Measurements from ENCODE around the gene FILIP1L.

Gene FILIP1L

DNA sequence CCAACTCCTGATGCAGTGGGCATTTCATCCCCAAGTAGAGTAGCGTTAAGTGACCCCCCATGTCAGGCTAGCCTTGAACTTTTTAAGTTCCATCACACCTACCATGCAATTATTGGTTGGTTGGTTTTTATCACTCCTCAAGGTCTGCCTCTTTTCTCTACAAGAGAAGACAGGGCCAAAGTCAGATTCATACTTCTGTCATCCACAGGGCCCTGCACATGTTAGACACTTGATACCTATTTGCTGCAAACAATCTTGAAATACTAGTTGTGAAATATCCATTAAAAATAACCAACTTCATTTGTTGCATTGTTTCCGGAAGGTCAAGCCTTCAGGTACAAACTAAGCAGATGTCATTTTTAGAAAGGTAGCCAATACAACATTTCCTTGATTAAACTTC, 295.5 kb downstream of the FILIP1L start:
- WGBS, 2 experiments: 83 to 86% methylated on average over 2 of the region's 2 CpGs
- Histone ChIP-seq H3K36me3 (ENCODE audit: control insufficient read depth, insufficient read depth, low read length) (no peaks in the 10 kb centered on the region), H3K9me3 (ENCODE audit: control insufficient read depth, low read length) (no peaks in the 10 kb centered on the region), H3K27me3 (ENCODE audit: control insufficient read depth, insufficient read depth, low read length, poor library complexity, severe bottlenecking) (no peaks in the 10 kb centered on the region), H3K4me1 (ENCODE audit: control insufficient read depth, insufficient read depth, low read length) (peaks cover 6% of the 10 kb centered on the region), H3K4me3 (ENCODE audit: insufficient read depth, low read depth, low read length) (peak overlapping the region; percentile 80), H3K27ac (ENCODE audit: insufficient read depth, low read depth, low read length, poor library complexity, severe bottlenecking) (no peak overlapping the region)

DNA sequence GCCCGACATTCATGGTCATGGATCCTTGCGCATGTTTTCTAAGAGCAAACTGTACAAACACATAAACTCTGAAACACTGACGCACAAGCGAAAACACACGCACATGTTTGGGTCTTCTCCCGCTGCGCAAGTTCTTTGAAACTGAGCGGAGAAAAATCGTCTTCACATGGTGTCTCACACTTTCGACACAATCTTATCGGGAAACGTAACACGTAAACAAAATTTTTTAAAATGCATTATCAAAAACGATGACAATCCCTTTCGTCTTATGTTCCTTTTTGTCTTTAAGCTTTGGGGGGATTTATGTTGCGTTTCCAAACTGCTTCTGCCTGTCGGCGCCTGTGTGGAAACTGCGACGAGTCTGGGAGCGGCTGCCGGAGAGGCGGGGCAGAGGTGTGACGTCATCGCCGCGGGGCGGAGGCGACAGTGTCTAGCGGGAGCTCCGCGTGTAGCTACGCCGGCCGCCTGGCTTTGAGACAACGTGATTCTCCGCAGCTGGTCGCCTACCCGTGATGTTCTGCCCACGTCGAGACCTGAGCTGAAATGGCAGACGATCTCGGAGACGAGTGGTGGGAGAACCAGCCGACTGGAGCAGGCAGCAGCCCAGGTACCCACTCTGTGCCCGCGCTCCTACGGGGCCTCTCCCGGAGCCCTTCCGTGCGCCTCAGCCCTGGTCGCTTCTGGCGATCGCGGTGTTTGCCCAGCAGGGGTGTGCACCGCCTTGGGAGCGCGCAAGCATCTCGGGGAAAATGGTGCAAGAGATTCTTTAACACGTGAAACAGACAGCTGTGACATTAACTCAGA, 296.7 kb downstream of the FILIP1L start, which contains the start of gene CMSS1:
Gene CMSS1 (plus strand): TSS at position 426 of the 804 bp plus-strand sequence.
- H3K36me3 ChIP-seq (ENCODE audit: control insufficient read depth, insufficient read depth, low read length): no peaks in the 10 kb centered on the region
- H3K4me3 ChIP-seq (ENCODE audit: insufficient read depth, low read depth, low read length): peak within 1 kb of the TSS; percentile 80
- peak within 1 kb of the TSS; percentile 54 for H3K27ac ChIP-seq (ENCODE audit: insufficient read depth, low read depth, low read length, poor library complexity, severe bottlenecking)
- WGBS, 2 experiments: 0% methylated on average over 59 to 60 of the region's 60 CpGs
- peaks cover 6% of the 10 kb centered on the region for H3K4me1 ChIP-seq (ENCODE audit: control insufficient read depth, insufficient read depth, low read length)
- no peaks in the 10 kb centered on the region for H3K27me3 ChIP-seq (ENCODE audit: control insufficient read depth, insufficient read depth, low read length, poor library complexity, severe bottlenecking)
- H3K9me3 ChIP-seq (ENCODE audit: control insufficient read depth, low read length): no peaks in the 10 kb centered on the region

- Histone ChIP-seq H3K36me3 (ENCODE audit: control insufficient read depth, insufficient read depth, low read length) (no peaks in the 10 kb centered on the region), H3K27me3 (ENCODE audit: control insufficient read depth, insufficient read depth, low read length, poor library complexity, severe bottlenecking) (no peaks in the 10 kb centered on the region), H3K27ac (ENCODE audit: insufficient read depth, low read depth, low read length, poor library complexity, severe bottlenecking) (no peak overlapping the region), H3K4me3 (ENCODE audit: insufficient read depth, low read depth, low read length) (peak overlapping the region; percentile 80), H3K4me1 (ENCODE audit: control insufficient read depth, insufficient read depth, low read length) (peaks cover 6% of the 10 kb centered on the region), H3K9me3 (ENCODE audit: control insufficient read depth, low read length) (no peaks in the 10 kb centered on the region)
- WGBS, 2 experiments: 22 to 24% methylated on average over 15 of the region's 15 CpGs
These were observed 297.3 kb downstream of the FILIP1L start for GRCh38 chr3:99817047-99817436.

- Histone ChIP-seq H3K27ac (ENCODE audit: insufficient read depth, low read depth, low read length, poor library complexity, severe bottlenecking) (no peak overlapping the region), H3K9me3 (ENCODE audit: control insufficient read depth, low read length) (no peaks in the 10 kb centered on the region), H3K36me3 (ENCODE audit: control insufficient read depth, insufficient read depth, low read length) (no peaks in the 10 kb centered on the region), H3K4me3 (ENCODE audit: insufficient read depth, low read depth, low read length) (no peak overlapping the region), H3K27me3 (ENCODE audit: control insufficient read depth, insufficient read depth, low read length, poor library complexity, severe bottlenecking) (no peaks in the 10 kb centered on the region), H3K4me1 (ENCODE audit: control insufficient read depth, insufficient read depth, low read length) (no peaks in the 10 kb centered on the region)
- WGBS, 2 experiments: 91 to 96% methylated on average over 1 of the region's 1 CpG
These were observed 303.9 kb downstream of the FILIP1L start for GRCh38 chr3:99810403-99810802.

DNA sequence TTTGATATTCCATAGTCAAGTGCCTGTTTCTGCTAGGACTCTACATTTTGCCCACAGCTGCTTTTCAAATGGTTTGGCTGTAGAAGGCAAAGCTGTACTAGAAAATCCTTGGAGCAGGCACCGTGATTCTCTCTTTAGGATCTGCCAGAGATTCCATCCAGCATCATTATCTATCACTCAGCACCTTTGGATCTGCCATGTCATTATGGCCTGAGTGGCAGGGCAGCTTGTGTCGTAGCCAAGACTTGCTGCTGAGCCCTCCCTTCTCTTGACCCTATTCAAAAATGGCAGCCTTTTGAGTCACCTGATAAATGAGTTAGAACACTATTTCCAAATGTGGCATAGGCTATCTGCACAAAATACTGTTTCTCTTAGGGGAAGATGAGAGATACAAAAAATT, 304.7 kb downstream of the FILIP1L start:
- Histone ChIP-seq H3K27ac (ENCODE audit: insufficient read depth, low read depth, low read length, poor library complexity, severe bottlenecking) (no peak overlapping the region), H3K9me3 (ENCODE audit: control insufficient read depth, low read length) (no peaks in the 10 kb centered on the region), H3K27me3 (ENCODE audit: control insufficient read depth, insufficient read depth, low read length, poor library complexity, severe bottlenecking) (no peaks in the 10 kb centered on the region), H3K4me1 (ENCODE audit: control insufficient read depth, insufficient read depth, low read length) (no peaks in the 10 kb centered on the region), H3K4me3 (ENCODE audit: insufficient read depth, low read depth, low read length) (no peak overlapping the region), H3K36me3 (ENCODE audit: control insufficient read depth, insufficient read depth, low read length) (no peaks in the 10 kb centered on the region)
- 87 to 89% methylated on average over 2 of the region's 2 CpGs for WGBS, 2 experiments

GRCh38 chr3:99808163-99808794, 306.0 kb downstream of the FILIP1L start:
- Histone ChIP-seq H3K27me3 (ENCODE audit: control insufficient read depth, insufficient read depth, low read length, poor library complexity, severe bottlenecking) (no peaks in the 10 kb centered on the region), H3K27ac (ENCODE audit: insufficient read depth, low read depth, low read length, poor library complexity, severe bottlenecking) (no peak overlapping the region), H3K4me3 (ENCODE audit: insufficient read depth, low read depth, low read length) (no peak overlapping the region), H3K9me3 (ENCODE audit: control insufficient read depth, low read length) (peaks cover 3% of the 10 kb centered on the region), H3K36me3 (ENCODE audit: control insufficient read depth, insufficient read depth, low read length) (no peaks in the 10 kb centered on the region), H3K4me1 (ENCODE audit: control insufficient read depth, insufficient read depth, low read length) (no peaks in the 10 kb centered on the region)
- WGBS, 2 experiments: 51 to 53% methylated on average over 4 of the region's 4 CpGs

DNA sequence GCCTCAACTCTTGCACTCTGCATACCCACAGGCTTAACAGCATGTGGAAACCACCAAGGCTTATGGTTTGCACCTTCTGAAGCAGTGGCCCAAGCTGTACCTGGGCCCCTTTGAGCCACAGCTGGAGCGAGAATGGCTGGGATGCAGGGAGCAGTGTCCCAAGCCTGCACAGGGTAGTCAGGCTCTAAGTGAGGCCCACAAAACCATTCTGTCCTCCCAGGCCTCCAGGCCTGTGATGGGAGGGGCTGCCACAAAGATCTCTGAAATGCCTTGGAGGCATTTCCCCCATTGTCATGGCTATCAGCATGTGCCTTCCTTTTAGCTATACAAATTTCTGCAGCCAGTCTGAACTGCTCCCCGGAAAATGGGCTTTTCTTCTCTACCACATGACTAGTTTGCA, 309.1 kb downstream of the FILIP1L start:
- Histone ChIP-seq H3K4me1 (ENCODE audit: control insufficient read depth, insufficient read depth, low read length) (no peaks in the 10 kb centered on the region), H3K4me3 (ENCODE audit: insufficient read depth, low read depth, low read length) (no peak overlapping the region), H3K36me3 (ENCODE audit: control insufficient read depth, insufficient read depth, low read length) (no peaks in the 10 kb centered on the region), H3K27me3 (ENCODE audit: control insufficient read depth, insufficient read depth, low read length, poor library complexity, severe bottlenecking) (no peaks in the 10 kb centered on the region), H3K27ac (ENCODE audit: insufficient read depth, low read depth, low read length, poor library complexity, severe bottlenecking) (no peak overlapping the region), H3K9me3 (ENCODE audit: control insufficient read depth, low read length) (peaks cover 3% of the 10 kb centered on the region)
- 91 to 94% methylated on average over 2 of the region's 2 CpGs for WGBS, 2 experiments

DNA sequence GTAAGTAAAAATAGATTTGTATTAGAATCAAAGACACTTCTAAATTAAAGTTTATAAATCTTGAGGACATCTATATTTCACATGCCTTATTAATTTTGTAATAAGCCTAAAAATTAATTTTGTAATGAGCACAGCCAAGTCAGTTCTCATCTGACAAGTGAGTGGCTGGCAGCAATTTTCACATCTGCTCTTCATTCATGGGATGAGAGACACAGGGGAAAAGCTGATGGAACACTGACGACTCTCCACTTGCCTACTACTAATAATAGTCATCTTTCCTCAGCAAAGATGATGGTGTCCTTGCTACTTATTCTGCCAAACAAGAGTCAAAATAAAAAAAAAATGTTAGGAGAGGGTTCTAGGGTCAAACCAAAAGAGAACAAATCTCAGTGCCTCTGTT, 311.0 kb downstream of the FILIP1L start:
- peaks cover 3% of the 10 kb centered on the region for H3K9me3 ChIP-seq (ENCODE audit: control insufficient read depth, low read length)
- whole genome bisulfite sequencing, 2 experiments: 92% methylated on average over 1 of the region's 1 CpG; no CpG with 5 or more reads in 1 of the 2 experiments
- H3K27ac ChIP-seq (ENCODE audit: insufficient read depth, low read depth, low read length, poor library complexity, severe bottlenecking): no peak overlapping the region
- no peaks in the 10 kb centered on the region for H3K4me1 ChIP-seq (ENCODE audit: control insufficient read depth, insufficient read depth, low read length)
- H3K27me3 ChIP-seq (ENCODE audit: control insufficient read depth, insufficient read depth, low read length, poor library complexity, severe bottlenecking): no peaks in the 10 kb centered on the region
- H3K4me3 ChIP-seq (ENCODE audit: insufficient read depth, low read depth, low read length): no peak overlapping the region
- H3K36me3 ChIP-seq (ENCODE audit: control insufficient read depth, insufficient read depth, low read length): no peaks in the 10 kb centered on the region

DNA sequence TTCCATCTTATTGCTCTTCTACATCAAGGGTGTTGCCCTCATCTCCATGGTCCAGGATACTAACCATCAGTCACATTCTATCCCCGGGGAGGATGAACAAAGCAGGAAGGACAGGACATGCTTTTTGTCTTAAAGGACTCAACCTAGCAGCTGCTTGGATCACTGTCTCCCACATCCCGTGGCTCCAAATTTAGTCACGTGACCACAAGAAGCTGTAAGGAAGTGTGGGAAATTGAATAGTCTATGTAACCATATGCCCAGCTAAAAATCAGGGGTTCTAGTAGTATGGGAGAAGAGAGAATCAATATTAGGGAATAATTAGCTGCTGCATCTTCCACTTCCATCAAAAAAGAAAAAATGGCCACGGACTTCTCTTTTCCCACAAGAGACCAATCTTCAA, 314.9 kb downstream of the FILIP1L start:
- Histone ChIP-seq H3K4me3 (ENCODE audit: insufficient read depth, low read depth, low read length) (no peak overlapping the region), H3K27ac (ENCODE audit: insufficient read depth, low read depth, low read length, poor library complexity, severe bottlenecking) (no peak overlapping the region), H3K4me1 (ENCODE audit: control insufficient read depth, insufficient read depth, low read length) (no peaks in the 10 kb centered on the region), H3K9me3 (ENCODE audit: control insufficient read depth, low read length) (peaks cover 3% of the 10 kb centered on the region), H3K27me3 (ENCODE audit: control insufficient read depth, insufficient read depth, low read length, poor library complexity, severe bottlenecking) (no peaks in the 10 kb centered on the region), H3K36me3 (ENCODE audit: control insufficient read depth, insufficient read depth, low read length) (no peaks in the 10 kb centered on the region)
- whole genome bisulfite sequencing, 2 experiments: 89 to 90% methylated on average over 3 of the region's 4 CpGs

DNA sequence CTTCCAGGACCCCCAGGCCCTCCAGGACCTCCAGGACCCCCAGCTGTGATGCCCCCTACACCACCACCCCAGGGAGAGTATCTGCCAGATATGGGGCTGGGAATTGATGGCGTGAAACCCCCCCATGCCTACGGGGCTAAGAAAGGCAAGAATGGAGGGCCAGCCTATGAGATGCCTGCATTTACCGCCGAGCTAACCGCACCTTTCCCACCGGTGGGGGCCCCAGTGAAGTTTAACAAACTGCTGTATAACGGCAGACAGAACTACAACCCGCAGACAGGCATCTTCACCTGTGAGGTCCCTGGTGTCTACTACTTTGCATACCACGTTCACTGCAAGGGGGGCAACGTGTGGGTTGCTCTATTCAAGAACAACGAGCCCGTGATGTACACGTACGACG, 318.7 kb downstream of the FILIP1L start:
- H3K27ac ChIP-seq (ENCODE audit: insufficient read depth, low read depth, low read length, poor library complexity, severe bottlenecking): no peak overlapping the region
- H3K27me3 ChIP-seq (ENCODE audit: control insufficient read depth, insufficient read depth, low read length, poor library complexity, severe bottlenecking): no peaks in the 10 kb centered on the region
- H3K36me3 ChIP-seq (ENCODE audit: control insufficient read depth, insufficient read depth, low read length): no peaks in the 10 kb centered on the region
- 93 to 95% methylated on average over 15 of the region's 15 CpGs for WGBS, 2 experiments
- H3K4me3 ChIP-seq (ENCODE audit: insufficient read depth, low read depth, low read length): no peak overlapping the region
- no peaks in the 10 kb centered on the region for H3K9me3 ChIP-seq (ENCODE audit: control insufficient read depth, low read length)
- H3K4me1 ChIP-seq (ENCODE audit: control insufficient read depth, insufficient read depth, low read length): no peaks in the 10 kb centered on the region

Data from ectodermal cell (in vitro differentiated cells).